ENCODE data around the gene BAZ2B.

DNA sequence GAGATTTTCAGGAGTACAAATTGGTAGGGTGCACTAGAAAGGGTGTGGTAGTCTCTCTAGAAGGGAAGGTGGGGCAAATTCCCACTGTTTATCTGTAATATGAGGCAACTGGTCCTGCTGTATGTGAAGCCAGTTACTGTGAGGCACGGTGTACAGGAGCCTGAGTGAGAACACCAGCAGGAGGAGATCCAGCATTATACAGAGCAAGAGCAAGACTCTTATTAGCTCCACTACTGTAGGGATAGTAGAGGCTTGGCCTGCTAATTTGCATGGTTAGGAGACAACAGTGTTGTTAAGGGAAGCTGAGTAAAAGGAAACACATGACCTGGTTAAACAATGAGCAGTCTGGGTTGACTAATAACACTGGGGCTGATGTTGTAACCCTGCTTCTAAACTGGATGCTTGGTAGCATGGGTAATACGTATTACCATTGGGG lies 253.5 kb downstream of the BAZ2B start:
- no peak for TF ChIP-seq POLR2AphosphoS5 (IDR thresholded peaks at IDR 0.05)
- TF ChIP-seq, protein P1, sequence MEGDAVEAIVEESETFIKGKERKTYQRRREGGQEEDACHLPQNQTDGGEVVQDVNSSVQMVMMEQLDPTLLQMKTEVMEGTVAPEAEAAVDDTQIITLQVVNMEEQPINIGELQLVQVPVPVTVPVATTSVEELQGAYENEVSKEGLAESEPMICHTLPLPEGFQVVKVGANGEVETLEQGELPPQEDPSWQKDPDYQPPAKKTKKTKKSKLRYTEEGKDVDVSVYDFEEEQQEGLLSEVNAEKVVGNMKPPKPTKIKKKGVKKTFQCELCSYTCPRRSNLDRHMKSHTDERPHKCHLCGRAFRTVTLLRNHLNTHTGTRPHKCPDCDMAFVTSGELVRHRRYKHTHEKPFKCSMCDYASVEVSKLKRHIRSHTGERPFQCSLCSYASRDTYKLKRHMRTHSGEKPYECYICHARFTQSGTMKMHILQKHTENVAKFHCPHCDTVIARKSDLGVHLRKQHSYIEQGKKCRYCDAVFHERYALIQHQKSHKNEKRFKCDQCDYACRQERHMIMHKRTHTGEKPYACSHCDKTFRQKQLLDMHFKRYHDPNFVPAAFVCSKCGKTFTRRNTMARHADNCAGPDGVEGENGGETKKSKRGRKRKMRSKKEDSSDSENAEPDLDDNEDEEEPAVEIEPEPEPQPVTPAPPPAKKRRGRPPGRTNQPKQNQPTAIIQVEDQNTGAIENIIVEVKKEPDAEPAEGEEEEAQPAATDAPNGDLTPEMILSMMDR (IDR thresholded peaks at IDR 0.05; ENCODE audit: poor library complexity, severe bottlenecking), result no peak
- no peak for TF ChIP-seq RAD21 (conservative IDR thresholded peaks at IDR 0.05)
- no peak for TF ChIP-seq SMC3 (conservative IDR thresholded peaks at IDR 0.05; ENCODE audit: poor library complexity)
- TF ChIP-seq EP300 (conservative IDR thresholded peaks at IDR 0.05; ENCODE audit: poor library complexity, severe bottlenecking), result no peak
- no peak for TF ChIP-seq EZH2 (IDR thresholded peaks at IDR 0.05; ENCODE audit: borderline replicate concordance, insufficient read depth, low read length, poor library complexity, severe bottlenecking)
- TF ChIP-seq REST (IDR thresholded peaks at IDR 0.05; ENCODE audit: borderline replicate concordance), result no peak
- no peak for TF ChIP-seq TAF1 (IDR thresholded peaks at IDR 0.05; ENCODE audit: low read depth)
